ENCODE measurements around the gene TSPAN14. TPM values are rescaled to one million over a fixed set of nuclear protein-coding genes. Genes with fewer than 3 reads are reported as not detected.

Gene TSPAN14
- total RNA-seq, 2 experiments from 2014 or later = 43.9 to 45.5 TPM

DNA sequence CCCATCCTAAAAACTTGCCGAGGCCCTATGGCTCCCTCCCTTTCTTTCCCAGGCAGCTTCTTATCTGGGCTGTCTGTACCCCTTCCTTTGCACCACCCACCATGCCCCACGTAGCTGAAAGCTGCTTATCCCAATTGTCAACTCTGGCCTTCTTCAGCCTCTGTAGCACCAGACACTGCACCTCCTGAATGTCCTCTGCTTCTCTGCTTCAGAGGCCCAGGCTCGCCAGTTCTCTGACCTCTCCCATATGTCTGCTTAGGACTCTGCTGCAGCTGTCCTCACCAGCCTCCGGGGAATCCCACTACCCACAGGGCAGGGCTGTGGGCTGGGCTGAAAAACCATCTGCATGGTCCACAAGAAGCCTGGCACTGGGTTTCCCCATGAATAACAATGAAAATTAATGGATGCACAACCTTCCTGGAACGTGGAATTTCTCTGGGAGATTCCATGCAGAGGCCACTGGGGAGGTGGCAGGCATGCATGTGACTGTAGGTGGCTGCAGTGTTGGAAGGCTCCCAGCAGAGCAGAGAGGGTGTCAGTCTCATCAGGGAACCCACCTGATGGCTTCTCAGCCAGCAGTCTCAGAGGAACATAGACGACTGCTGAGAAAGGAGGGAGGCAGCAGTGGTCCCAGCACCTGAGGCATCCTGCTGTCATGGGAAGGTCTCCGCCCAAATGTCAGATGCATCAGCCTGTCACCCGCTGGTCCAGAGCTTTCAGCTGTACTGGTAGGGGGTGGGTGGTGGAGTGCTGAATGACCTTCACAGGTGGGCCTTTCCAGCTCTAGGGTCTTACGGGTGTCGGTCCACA is 66.8 kb downstream of the TSPAN14 start:
- ATAC-seq (no peak), DNase-seq (no peak)
- no peaks in the 10 kb centered on the region for H3K9me3 Mint-ChIP-seq
- peaks cover 58% of the 10 kb centered on the region for H3K4me1 Mint-ChIP-seq (ENCODE audit: low read depth)
- no peak overlapping the region for H3K4me3 Mint-ChIP-seq
- peak overlapping the region; percentile 70 for H3K27ac Mint-ChIP-seq
- TF ChIP-seq CTCF (IDR thresholded peaks at IDR 0.05) = no peak
- intact Hi-C loops (cut with micrococcal nuclease) = no loop called here
- CTCF ChIA-PET = interaction anchor here (1.4 to 2.2 kb wide), 3 partner anchors 9 to 143 kb away, joined by 4 to 7 read pairs (median 5); no protein-coding TSS in a partner anchor
- POLR2A ChIA-PET = interaction anchor here (1.1 to 1.2 kb wide), 2 partner anchors 9 to 141 kb away, joined by 3 to 5 read pairs; no protein-coding TSS in a partner anchor
- H3K36me3 Mint-ChIP-seq (ENCODE audit: low read depth) = peaks cover 19% of the 10 kb centered on the region
- no peaks in the 10 kb centered on the region for H3K27me3 Mint-ChIP-seq

DNA sequence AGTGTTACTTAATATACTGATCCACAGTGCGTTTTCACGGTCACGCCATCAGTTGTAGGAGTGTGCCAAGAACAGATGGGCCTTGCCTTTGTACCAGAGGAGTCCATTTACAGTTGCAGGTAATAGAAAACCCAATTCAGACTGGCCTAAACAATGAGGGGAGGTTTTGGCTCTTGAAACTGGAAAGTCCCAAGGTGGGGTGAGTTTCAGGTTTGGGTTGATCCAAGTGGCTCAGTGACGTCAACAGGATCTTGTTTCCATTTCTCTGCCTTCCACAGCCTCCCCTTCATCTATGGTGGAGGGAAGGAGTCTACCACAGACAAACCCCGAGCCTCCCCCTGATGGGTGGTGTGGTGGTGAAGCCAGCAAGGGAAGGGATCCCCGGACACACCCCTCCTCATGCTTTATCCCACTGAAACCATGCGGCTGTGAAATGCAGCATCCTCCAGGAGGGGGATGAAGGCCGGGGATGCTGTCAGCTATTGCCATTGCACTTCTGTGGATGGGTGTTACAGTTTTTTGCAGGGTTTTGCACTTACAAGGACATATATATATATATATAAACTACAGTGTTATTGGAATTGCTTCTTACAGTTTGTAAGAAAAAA is 68.8 kb downstream of the TSPAN14 start:
- peaks cover 62% of the 10 kb centered on the region for H3K4me1 Mint-ChIP-seq (ENCODE audit: low read depth)
- CTCF ChIA-PET = interaction anchor here (5.7 kb wide), 1 partner anchor 18 kb away, joined by 29 read pairs; no protein-coding TSS in a partner anchor
- intact Hi-C loops (cut with micrococcal nuclease) = no loop called here

DNA sequence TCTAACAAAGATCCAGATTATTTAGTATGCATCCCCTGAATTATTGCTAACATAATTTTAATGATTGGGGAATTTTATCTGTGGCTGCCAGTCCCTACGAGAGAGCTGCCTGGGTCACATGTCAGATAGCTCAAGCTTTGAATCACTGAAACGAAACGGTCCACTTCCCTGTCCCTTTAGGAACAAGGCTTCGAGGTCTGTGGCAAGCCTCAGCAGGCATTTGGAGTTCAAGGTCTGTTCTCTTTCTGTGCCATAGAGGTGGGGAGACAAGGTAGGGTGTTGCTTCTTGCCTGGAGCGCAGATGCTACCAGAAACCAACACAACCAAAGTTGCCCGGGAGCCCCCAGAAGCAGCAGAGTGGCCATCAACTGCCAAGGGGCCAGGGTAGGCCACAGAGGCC is 69.7 kb downstream of the TSPAN14 start:
- peaks cover 13% of the 10 kb centered on the region for H3K36me3 Mint-ChIP-seq (ENCODE audit: low read depth)
- H3K27ac Mint-ChIP-seq = peak overlapping the region; percentile 69
- ATAC-seq (no peak), DNase-seq (no peak)
- ChIA-PET CTCF (interaction anchor here (5.7 kb wide), 1 partner anchor 19 kb away, joined by 29 read pairs; no protein-coding TSS in a partner anchor), POLR2A (interaction anchor here (0.7 kb wide), 1 partner anchor 14 kb away, joined by 3 read pairs; no protein-coding TSS in a partner anchor)
- H3K27me3 Mint-ChIP-seq = no peaks in the 10 kb centered on the region
- intact Hi-C loops (cut with micrococcal nuclease) = no loop called here
- H3K9me3 Mint-ChIP-seq = no peaks in the 10 kb centered on the region
- TF ChIP-seq CTCF (IDR thresholded peaks at IDR 0.05) = no peak
- peaks cover 68% of the 10 kb centered on the region for H3K4me1 Mint-ChIP-seq (ENCODE audit: low read depth)
- H3K4me3 Mint-ChIP-seq = no peak overlapping the region

More for the DNA sequence above, 68.8 kb downstream of the TSPAN14 start:
- no peak for TF ChIP-seq CTCF (IDR thresholded peaks at IDR 0.05)
- peak; percentile 31 for ATAC-seq
- H3K27me3 Mint-ChIP-seq = no peaks in the 10 kb centered on the region
- peak overlapping the region; percentile 58 for H3K27ac Mint-ChIP-seq
- no peak overlapping the region for H3K4me3 Mint-ChIP-seq
- POLR2A ChIA-PET = no interaction called here
- H3K9me3 Mint-ChIP-seq = no peaks in the 10 kb centered on the region
- H3K36me3 Mint-ChIP-seq (ENCODE audit: low read depth) = peaks cover 15% of the 10 kb centered on the region
- DNase-seq = no peak

DNA sequence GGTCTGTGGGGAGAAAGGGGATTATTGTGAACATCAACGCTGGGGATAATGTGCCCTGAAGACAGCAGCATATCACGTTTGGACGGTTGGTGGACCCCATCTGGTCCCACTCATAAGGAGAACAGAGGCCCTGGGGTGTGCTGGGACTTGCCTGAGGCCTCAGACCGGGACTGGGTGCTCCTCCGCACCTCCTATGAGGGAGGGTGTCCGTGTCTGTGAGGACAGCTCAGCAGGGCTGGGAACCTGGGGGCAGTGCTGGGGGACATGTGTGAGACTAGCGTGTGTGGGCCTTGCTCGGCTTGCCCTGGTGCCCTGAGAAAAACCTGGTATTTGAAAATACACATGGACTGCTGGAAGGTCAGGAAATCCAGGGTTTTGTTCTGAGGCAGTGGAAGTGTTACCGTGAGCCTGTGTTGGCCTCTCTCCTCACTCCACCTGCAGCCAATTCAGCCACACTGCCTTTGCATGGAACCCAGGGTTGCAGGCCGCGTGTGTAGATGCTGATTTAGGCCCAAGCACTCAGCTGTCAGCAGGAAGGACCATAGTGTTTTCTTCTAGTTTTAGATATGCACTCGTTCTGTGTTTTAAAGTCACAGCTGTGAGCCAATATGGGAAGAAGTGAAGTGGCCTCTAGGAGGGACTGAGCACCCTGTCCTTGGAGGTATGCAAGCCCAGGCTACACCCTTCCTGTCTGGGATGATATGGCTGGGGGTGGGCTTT is 70.2 kb downstream of the TSPAN14 start:
- peaks cover 69% of the 10 kb centered on the region for H3K4me1 Mint-ChIP-seq (ENCODE audit: low read depth)
- no peak for DNase-seq
- intact Hi-C loops (cut with micrococcal nuclease) = no loop called here
- ChIA-PET CTCF (interaction anchor here (5.7 kb wide), 1 partner anchor 20 kb away, joined by 29 read pairs; no protein-coding TSS in a partner anchor), POLR2A (interaction anchor here (0.6 to 1.2 kb wide), 2 partner anchors 19 to 67 kb away, joined by 3 read pairs; no protein-coding TSS in a partner anchor)
- H3K27ac Mint-ChIP-seq = peak overlapping the region; percentile 69
- no peak overlapping the region for H3K4me3 Mint-ChIP-seq
- TF ChIP-seq CTCF (IDR thresholded peaks at IDR 0.05) = no peak
- no peaks in the 10 kb centered on the region for H3K9me3 Mint-ChIP-seq
- H3K27me3 Mint-ChIP-seq = no peaks in the 10 kb centered on the region
- no peak for ATAC-seq
- peaks cover 12% of the 10 kb centered on the region for H3K36me3 Mint-ChIP-seq (ENCODE audit: low read depth)
